K562 (cell line): ENCODE data around the gene DCLK1. TPM values are rescaled to one million over a fixed set of nuclear protein-coding genes. Genes with fewer than 3 reads are reported as not detected.

Experiments used
- ATAC-seq: fragments of 200-7000 bp; cut with Tn5 transposase; 3 replicates; pipeline ENCODE4 v1.9.1; 2020; ENCODE audit warnings: moderate library complexity
- BruUV-seq: library from RNA; stranded (reverse); fragments of 400-500 nt; replicated peaks from 2 replicates; lab custom pipeline; 2021; lab: Mats Ljungman, UMichigan
- CTCF ChIA-PET: fragments of 300-600 bp; formaldehyde crosslinking; extraction: SDS; loops from one replicate; lab custom pipeline; 2021; ENCODE audit warnings: low intra/inter-chr PET ratio; lab: Yijun Ruan, JAX
- POLR2A ChIA-PET: fragments of 300-600, 350-650 bp; sonication (Branson Sonifier 250); formaldehyde crosslinking; extraction: SDS; loops from one replicate; lab custom pipeline; 2021; ENCODE audit warnings: antibody characterized with exemption, inconsistent platforms; lab: Yijun Ruan, JAX
- DNase-seq, 4 experiments: peaks; one replicate each; pipeline versions ENCODE4 v3.0.0 to v3.0.0-alpha.2; 2011 to 2018; ENCODE audit warnings: low spot score in 3 of 4, mixed read lengths in 3 of 4; ENCODE audit errors: extremely low read depth in 1 of 4
- FAIRE-seq: peaks from 2 replicates; lab custom pipeline; 2011; peaks lifted over from hg19 to GRCh38; lab: Jason Lieb, UNC
- H2AFZ ChIP-seq: 2 replicates; pipeline ENCODE4 v1.6.0; 2011; ENCODE audit warnings: low read depth, low read length, control low read depth, inconsistent platforms
- H3K27ac ChIP-seq: fragments of 200-600 bp; 3 replicates; pipeline ENCODE4 v1.8.0; 2011; ENCODE audit warnings: low read depth, mild to moderate bottlenecking, control low read depth, inconsistent platforms, low read length, moderate library complexity, mixed read lengths; ENCODE audit errors: extremely low read depth
- H3K27me3 ChIP-seq, 2 experiments: fragments of 300-600 bp in 1 of 2; 2 replicates in 1 of 2; 3 replicates in 1 of 2; pipeline versions ENCODE4 v1.6.0 to v1.8.0; 2011; ENCODE audit warnings: inconsistent platforms in 2 of 2, low read length in 2 of 2, mild to moderate bottlenecking in 1 of 2, mixed read lengths in 1 of 2, moderate library complexity in 1 of 2; ENCODE audit not compliant: control insufficient read depth in 2 of 2, insufficient read depth in 2 of 2
- H3K36me3 ChIP-seq: fragments of 300-600 bp; 3 replicates; pipeline ENCODE4 v1.8.0; 2011; ENCODE audit warnings: mild to moderate bottlenecking, low read length, inconsistent platforms; ENCODE audit not compliant: control insufficient read depth, insufficient read depth
- H3K4me1 ChIP-seq, 2 experiments: fragments of 200-600 bp in 1 of 2; replicated peaks in 1 of 2; 2 replicates in 1 of 2; 3 replicates in 1 of 2; pipeline versions ENCODE4 v1.5.1 to v1.8.0; 2011; ENCODE audit warnings: inconsistent platforms in 2 of 2, low read length in 2 of 2, mild to moderate bottlenecking in 1 of 2, mixed read lengths in 1 of 2, moderate library complexity in 1 of 2; ENCODE audit not compliant: control insufficient read depth in 2 of 2, insufficient read depth in 2 of 2
- H3K4me2 ChIP-seq: 2 replicates; pipeline ENCODE4 v1.6.1; 2011; ENCODE audit warnings: low read length, control low read depth, inconsistent platforms, mixed read lengths; ENCODE audit not compliant: insufficient read depth
- H3K4me3 ChIP-seq: fragments of 200-600 bp; sonication (generic), shearing (Covaris generic); 2 replicates; pipeline ENCODE4 v1.5.1; 2016; ENCODE audit warnings: control low read depth, inconsistent platforms
- H3K79me2 ChIP-seq: fragments of 200-600 bp; 3 replicates; pipeline ENCODE4 v1.8.0; 2011; ENCODE audit warnings: low read length, inconsistent platforms; ENCODE audit not compliant: control insufficient read depth, insufficient read depth
- H3K9ac ChIP-seq, 2 experiments: 2 replicates each; pipeline versions ENCODE4 v1.6.0 to v1.6.1; 2011; ENCODE audit warnings: low read depth in 2 of 2, low read length in 2 of 2, control low read depth in 1 of 2, inconsistent platforms in 1 of 2, mild to moderate bottlenecking in 1 of 2, mixed read lengths in 1 of 2; ENCODE audit not compliant: insufficient read depth in 1 of 2
- H3K9me1 ChIP-seq: one replicate; pipeline ENCODE4 v1.6.0; 2011; ENCODE audit warnings: inconsistent platforms, mild to moderate bottlenecking, low read length, moderate library complexity; ENCODE audit not compliant: control insufficient read depth, insufficient read depth
- H3K9me3 ChIP-seq: replicated peaks from 2 replicates; pipeline ENCODE4 v1.5.1; 2011; ENCODE audit warnings: low read depth, low read length, inconsistent platforms; ENCODE audit not compliant: control insufficient read depth, insufficient read depth
- H4K20me1 ChIP-seq: replicated peaks from 2 replicates; pipeline ENCODE4 v1.6.1; 2011; ENCODE audit warnings: low read length, inconsistent platforms, mixed read lengths; ENCODE audit not compliant: control insufficient read depth, insufficient read depth
- CBFA2T2 ChIP-seq: fragments of 450-650 bp; conservative IDR thresholded peaks from 2 replicates; pipeline ENCODE4 v1.6.1; 2017; ENCODE audit warnings: mild to moderate bottlenecking
- CBFB ChIP-seq: sonication (generic); formaldehyde crosslinking; IDR thresholded peaks from 2 replicates; pipeline ENCODE4 v1.4.0; 2020; ENCODE audit warnings: mild to moderate bottlenecking, missing genetic modification reagents
- CBX8 ChIP-seq: fragments of 200-600 bp; sonication (generic); IDR thresholded peaks from 2 replicates; pipeline ENCODE4 v1.6.1; 2012; ENCODE audit warnings: borderline replicate concordance, mixed run types, low read depth, mild to moderate bottlenecking, moderate library complexity, mixed read lengths, low read length, control low read depth, inconsistent platforms; ENCODE audit not compliant: poor library complexity, severe bottlenecking; ENCODE audit errors: extremely low read depth
- CGGBP1 ChIP-seq: fragments of 250-450 bp; sonication (Bioruptor Pico); IDR thresholded peaks from 2 replicates; pipeline ENCODE4 v1.9.0; 2021; ENCODE audit warnings: mild to moderate bottlenecking
- DIDO1 ChIP-seq: fragments of 450-650 bp; IDR thresholded peaks from 2 replicates; pipeline ENCODE4 v1.6.1; 2016; ENCODE audit warnings: low read depth, missing biosample characterization, missing genetic modification characterization
- NFYB ChIP-seq: IDR thresholded peaks from 2 replicates; pipeline ENCODE4 v1.6.1; 2011; ENCODE audit warnings: mild to moderate bottlenecking, moderate library complexity; ENCODE audit not compliant: insufficient read length; ENCODE audit errors: extremely low read depth
- PHB ChIP-seq: fragments of 250-450 bp; sonication (Bioruptor Pico); IDR thresholded peaks from 2 replicates; pipeline ENCODE4 v1.5.0; 2021
- POLR2AphosphoS5 ChIP-seq: IDR thresholded peaks from 2 replicates; pipeline ENCODE4 v1.6.1; 2011; ENCODE audit warnings: mild to moderate bottlenecking, low read depth, low read length, moderate library complexity; ENCODE audit not compliant: control insufficient read depth, insufficient read depth
- RB1 ChIP-seq: fragments of 450-650 bp; IDR thresholded peaks from 2 replicates; pipeline ENCODE4 v1.6.1; 2017; ENCODE audit warnings: low read depth, mild to moderate bottlenecking
- TARDBP ChIP-seq: fragments of 450-650 bp; IDR thresholded peaks from 2 replicates; pipeline ENCODE4 v1.6.1; 2016
- ZNF311 ChIP-seq: fragments of 250-450 bp; sonication (Bioruptor Pico); IDR thresholded peaks from 2 replicates; pipeline ENCODE4 v1.4.0; 2020; ENCODE audit warnings: mild to moderate bottlenecking, moderate library complexity
- WGBS: fragments of 100-300 bp; shearing (Covaris generic); methylation state at CpG from one replicate; pipeline ENCODE4 v1.1.6; 2016; ENCODE audit warnings: low coverage, mixed read lengths; ENCODE audit not compliant: insufficient coverage; ENCODE audit errors: missing lambda C conversion rate; 5-methylcytosine and 5-hydroxymethylcytosine counted together
- in situ Hi-C: fragments of 300-500 bp; cut with MboI; formaldehyde crosslinking; loops from 4 replicates; pipeline ENCODE4 v1.15.0; 2018; ENCODE audit warnings: inconsistent platforms, mixed read lengths
- intact Hi-C: fragments of 100-400 bp; cut with micrococcal nuclease; formaldehyde crosslinking; loops from 2 replicates; pipeline ENCODE4 v1.14.2; 2022
- polyA plus RNA-seq, 8 experiments: library from polyadenylated mRNA; depleted of rRNA in 4 of 8; stranded (reverse) in 5 of 8; unstranded in 3 of 8; fragments of >200 nt; fragmentation: Nextera tagmentation in 2 of 8; fragmentation: Illumina TruSeq in 1 of 8; extraction: Ambion mirVana in 2 of 8; extraction: Trizol in 1 of 8; gene quantifications; 2 replicates each; pipeline versions ENCODE4 v1.2.1 to v1.2.3, GENCODE V29; 2011 to 2014; ENCODE audit warnings: inconsistent platforms in 1 of 8, missing spikeins in 1 of 8
- total RNA-seq, 7 experiments: library from RNA; depleted of rRNA in 6 of 7; stranded (reverse); fragments of >200 nt in 6 of 7; fragmentation: Illumina TruSeq in 2 of 7; extraction: Trizol in 2 of 7; gene quantifications; 2 replicates each; pipeline versions ENCODE4 v1.2.1 to v1.2.3, GENCODE V29; 2011 to 2021; ENCODE audit warnings: low replicate concordance in 1 of 7
- TF ChIP-seq, protein P1 (sequence below), 2 experiments: fragments of 250-450 bp in 1 of 2; fragments of 450-650 bp in 1 of 2; sonication (Bioruptor Pico) in 1 of 2; IDR thresholded peaks; 2 replicates each; pipeline versions ENCODE4 v1.6.1 to v1.8.0; 2016 to 2021; ENCODE audit warnings: mild to moderate bottlenecking in 2 of 2, moderate library complexity in 2 of 2, missing compliant biosample characterization in 1 of 2, missing genetic modification characterization in 1 of 2
- TF ChIP-seq, protein P2 (sequence below): IDR thresholded peaks from 3 replicates; pipeline ENCODE4 v1.6.1; 2011; ENCODE audit warnings: borderline replicate concordance, mild to moderate bottlenecking; ENCODE audit not compliant: insufficient read length, insufficient read depth

The DCLK1 gene
- total and polyA plus RNA-seq, 9 of the 15 experiments (the other 6 are each of a cell fraction or from before 2014, with no cell fraction given): 0.07 TPM; not detected in 8

DNA sequence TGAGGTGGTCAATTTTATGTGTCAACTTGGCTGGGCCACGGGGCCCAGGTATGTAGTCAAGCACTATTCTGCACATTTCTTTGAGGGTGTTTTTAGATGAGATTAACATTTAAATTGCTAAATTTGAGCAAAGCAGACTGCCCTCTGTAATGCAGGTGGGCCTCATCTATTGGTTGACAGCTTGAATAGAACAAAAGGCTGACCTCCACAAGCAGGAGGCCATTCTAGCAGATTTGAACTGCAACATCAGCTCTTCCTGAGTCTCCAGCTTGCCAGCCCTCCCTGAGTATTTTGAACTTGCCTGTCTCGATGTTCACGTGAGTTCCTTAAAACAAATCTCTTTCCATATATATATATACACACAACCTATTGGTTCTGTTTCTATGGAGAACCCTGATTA is 134.8 kb downstream of the DCLK1 start:
- no peak for DNase-seq
- no peak overlapping the region for H3K4me3 ChIP-seq
- in situ Hi-C loops (loop anchor here (25.0 kb wide), 1 partner anchor 416 kb away; no protein-coding TSS in a partner anchor), intact Hi-C loops (no loop called here)
- no peaks in the 10 kb centered on the region for H4K20me1 ChIP-seq
- no peaks in the 10 kb centered on the region for H3K4me1 ChIP-seq
- H3K27me3 ChIP-seq: no peaks in the 10 kb centered on the region
- H3K36me3 ChIP-seq: no peaks in the 10 kb centered on the region
- no peak overlapping the region for H3K9ac ChIP-seq
- no TSS peak for BruUV-seq
- no peaks in the 10 kb centered on the region for H3K79me2 ChIP-seq
- TF ChIP-seq POLR2AphosphoS5 (no peak), CGGBP1 (CRISPR knock-in tag) (no peak), TARDBP (no peak), ZNF311 (CRISPR knock-in tag) (no peak), CBFA2T2 (no peak), CBFB (CRISPR knock-in tag) (no peak), DIDO1 (tag) (no peak), RB1 (no peak), PHB (CRISPR knock-in tag) (no peak), NFYB (no peak), CBX8 (no peak)
- TF ChIP-seq, protein P1, sequence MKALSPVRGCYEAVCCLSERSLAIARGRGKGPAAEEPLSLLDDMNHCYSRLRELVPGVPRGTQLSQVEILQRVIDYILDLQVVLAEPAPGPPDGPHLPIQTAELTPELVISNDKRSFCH (CRISPR knock-in tag; IDR thresholded peaks at IDR 0.05): no peak
- TF ChIP-seq, protein P1 (tag; IDR thresholded peaks at IDR 0.05): no peak
- TF ChIP-seq, protein P2, sequence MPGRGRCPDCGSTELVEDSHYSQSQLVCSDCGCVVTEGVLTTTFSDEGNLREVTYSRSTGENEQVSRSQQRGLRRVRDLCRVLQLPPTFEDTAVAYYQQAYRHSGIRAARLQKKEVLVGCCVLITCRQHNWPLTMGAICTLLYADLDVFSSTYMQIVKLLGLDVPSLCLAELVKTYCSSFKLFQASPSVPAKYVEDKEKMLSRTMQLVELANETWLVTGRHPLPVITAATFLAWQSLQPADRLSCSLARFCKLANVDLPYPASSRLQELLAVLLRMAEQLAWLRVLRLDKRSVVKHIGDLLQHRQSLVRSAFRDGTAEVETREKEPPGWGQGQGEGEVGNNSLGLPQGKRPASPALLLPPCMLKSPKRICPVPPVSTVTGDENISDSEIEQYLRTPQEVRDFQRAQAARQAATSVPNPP: no peak
- ChIA-PET CTCF (no interaction called here), POLR2A (no interaction called here)
- FAIRE-seq: no peak
- no peaks in the 10 kb centered on the region for H3K9me1 ChIP-seq
- WGBS: 3% methylated on average over 3 of the region's 3 CpGs
- H2AFZ ChIP-seq: no peak overlapping the region
- no peak overlapping the region for H3K4me2 ChIP-seq
- no peak overlapping the region for H3K27ac ChIP-seq
- no peak for ATAC-seq
- no peaks in the 10 kb centered on the region for H3K9me3 ChIP-seq
